Superior temporal gyrus (tissue), 1 donor: ENCODE results near the gene FBXO21.
"Not testable (repeated sequence)": the region's sequence is repeated elsewhere in the genome, so short reads cannot be mapped to it uniquely, and the experiment has no call there.

Experiments
- DNase-seq: peaks from one replicate; pipeline ENCODE4 v3.0.0-alpha.2; 2016; ENCODE audit errors: extremely low spot score

FBXO21 gene

DNA sequence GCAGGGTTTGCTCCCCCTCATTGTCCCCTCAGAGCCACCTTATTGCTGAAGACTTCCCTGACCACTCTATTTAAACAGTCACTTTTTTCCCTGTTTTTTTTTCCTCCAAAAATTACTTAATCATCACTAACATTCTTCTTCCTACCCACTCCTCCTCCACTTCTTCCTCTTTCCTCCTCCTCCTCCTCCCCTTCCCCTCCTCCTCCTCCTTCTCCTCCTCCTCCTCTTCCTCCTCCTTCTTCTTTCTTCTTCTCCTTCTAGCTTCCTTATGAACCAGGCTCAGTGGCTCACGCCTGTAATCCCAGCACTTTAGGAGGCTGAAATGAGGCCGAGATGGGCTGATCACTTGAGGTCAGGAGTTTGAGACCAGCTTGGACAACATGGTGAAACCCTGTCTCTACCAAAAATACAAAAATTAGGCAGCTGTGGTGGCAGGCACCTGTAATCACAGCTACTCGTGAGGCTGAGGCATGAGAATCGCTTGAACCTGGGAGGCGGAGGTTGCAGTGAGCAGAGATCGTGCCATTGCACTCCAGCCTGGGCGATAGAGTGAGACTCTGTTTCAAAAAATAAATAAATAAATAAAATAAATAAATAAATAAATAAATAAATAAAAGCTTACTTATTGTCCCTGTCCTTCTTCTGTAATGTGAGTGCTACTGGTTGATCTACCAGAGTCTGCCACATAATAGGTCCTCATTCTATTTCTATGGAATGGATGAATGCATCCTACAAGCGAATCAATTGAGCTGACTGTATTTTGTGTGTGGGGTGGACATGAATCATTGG is 9.9 kb upstream of the FBXO21 start:
- DNase-seq, result not testable (repeated sequence)

- DNase-seq, result not testable (repeated sequence)
Measured at GRCh38 chr12:117196334-117196733, 6.1 kb upstream of the FBXO21 start.

- DNase-seq, result not testable (repeated sequence)
Measured at GRCh38 chr12:117195027-117195426, 4.8 kb upstream of the FBXO21 start.

DNA sequence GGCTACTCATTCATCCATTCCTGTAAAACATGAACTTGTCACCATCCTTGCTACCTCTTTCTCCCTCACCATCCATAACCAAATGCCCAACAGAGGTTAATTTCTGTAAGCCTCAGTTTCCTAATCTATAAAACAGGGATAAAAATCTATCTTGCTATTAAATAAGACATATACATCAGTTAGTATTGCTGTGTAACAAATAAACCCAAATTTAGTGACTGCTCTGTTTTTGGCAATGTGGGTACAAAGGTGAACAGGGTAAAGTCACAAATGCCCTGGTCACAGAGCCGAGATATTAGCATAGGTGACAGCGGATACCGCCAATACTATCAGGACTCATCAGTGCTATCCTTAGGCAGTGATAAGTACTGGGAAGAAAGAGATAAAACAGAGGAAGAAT is 3.6 kb upstream of the FBXO21 start:
- no peak for DNase-seq

GRCh38 chr12:117192581-117192980 is 2.3 kb upstream of the FBXO21 start:
- DNase-seq, result not testable (repeated sequence)

GRCh38 chr12:117192057-117192456 is 1.8 kb upstream of the FBXO21 start:
- no peak for DNase-seq

- DNase-seq, result no peak
Measured at GRCh38 chr12:117189725-117190209, 503 bp downstream of the FBXO21 start.

- peak; percentile 81 for DNase-seq
Measured at GRCh38 chr12:117188961-117189724, 1.1 kb downstream of the FBXO21 start.

DNA sequence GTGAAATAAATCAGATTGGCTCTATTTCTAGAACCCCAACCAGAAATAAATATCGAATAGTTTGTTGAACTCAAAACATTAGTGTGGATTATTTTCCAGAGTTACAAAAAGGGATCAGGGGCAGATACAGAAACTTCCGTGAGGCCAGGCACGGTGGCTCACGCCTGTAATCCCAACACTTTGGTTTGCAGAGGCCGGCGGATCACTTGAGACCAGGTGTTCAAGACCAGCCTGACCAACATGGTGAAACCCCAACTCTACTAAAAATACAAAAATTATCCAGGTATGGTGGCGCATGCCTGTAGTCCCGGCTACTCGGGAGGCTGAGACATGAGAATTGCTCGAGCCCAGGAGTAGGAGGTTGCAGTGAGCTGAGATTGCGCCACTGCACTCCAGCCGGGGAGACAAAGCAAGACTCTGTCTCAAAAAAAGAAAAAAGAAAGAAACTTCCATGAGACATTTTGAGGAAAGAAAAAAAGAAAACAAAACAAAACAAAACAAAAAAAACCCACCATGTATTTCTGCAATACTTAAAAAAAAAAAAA is 2.1 kb downstream of the FBXO21 start:
- DNase-seq, result no peak

DNA sequence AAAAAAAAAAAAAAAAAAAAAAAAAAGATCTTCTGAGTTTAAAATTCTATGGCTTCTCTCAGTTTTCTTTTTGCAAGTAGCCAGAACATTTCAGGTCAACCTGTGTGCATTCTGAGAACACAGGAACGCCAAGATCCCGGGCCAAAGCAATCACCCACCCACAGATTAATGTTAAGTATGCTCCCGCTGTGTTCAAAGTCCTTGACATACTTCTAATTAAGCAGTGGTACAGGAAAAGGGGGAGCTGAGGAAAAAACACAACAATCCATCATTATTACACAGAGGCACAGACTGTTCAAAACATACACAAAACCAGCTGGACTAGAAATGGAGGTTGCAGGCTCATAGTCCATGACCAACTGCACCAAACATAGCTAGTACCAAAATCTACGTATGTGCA is 2.8 kb downstream of the FBXO21 start:
- DNase-seq, result peak; percentile 31

DNA sequence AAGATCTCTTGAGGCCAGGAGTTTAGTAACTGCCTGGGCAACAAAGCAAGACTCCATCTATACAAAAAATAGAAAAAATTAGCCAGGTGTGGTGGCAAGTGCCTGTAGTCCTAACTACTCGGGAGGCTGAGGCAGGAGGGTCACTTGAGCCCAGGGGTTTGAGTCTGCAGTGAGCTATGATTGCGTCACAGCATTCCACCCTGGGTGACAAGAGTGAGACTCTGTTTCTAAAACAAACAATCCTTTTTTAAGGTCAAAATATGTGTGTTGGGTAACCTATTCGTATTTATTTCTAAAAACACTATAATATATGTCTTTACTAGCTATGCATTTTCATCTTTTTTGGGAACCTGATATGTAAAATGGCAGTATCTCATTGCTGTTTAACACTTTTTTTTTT is 7.4 kb downstream of the FBXO21 start:
- DNase-seq, result no peak

GRCh38 chr12:117181468-117181843 is 8.8 kb downstream of the FBXO21 start:
- not testable (repeated sequence) for DNase-seq

DNA sequence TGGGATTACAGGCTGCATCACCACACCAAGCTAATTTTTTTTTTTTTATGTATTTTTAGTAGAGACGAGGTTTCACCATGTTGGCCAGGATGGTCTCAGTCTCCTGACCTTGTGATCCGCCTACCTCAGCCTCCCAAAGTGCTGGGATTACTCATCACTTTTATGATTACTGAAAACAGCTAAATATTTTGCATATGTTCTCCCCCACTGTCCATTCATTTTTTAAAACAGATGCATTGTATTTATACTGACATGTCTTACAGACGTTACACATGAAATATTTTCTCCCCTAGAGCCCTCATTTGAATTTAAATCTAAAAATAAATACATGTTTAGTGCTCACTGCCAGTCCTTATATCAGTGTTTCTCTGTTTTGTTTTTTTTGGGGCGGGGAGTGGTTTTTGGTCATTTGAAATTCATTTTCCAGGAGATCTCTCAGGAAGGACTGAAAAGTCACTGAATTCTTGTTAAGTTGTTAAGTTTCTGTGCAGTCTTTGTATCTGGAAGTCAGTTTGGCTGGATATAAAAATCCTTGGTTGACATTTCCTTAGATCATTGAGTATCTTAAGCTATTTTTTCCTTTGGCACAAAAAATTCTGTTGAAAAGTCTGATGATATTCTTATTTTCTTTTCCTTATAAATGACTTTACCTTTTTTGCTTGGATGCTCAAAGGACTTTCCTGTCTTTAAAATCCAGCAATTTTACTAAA is 9.4 kb downstream of the FBXO21 start:
- DNase-seq, result no peak

GRCh38 chr12:117178745-117179144 is 11.5 kb downstream of the FBXO21 start:
- DNase-seq, result no peak

GRCh38 chr12:117178301-117178700 is 12.0 kb downstream of the FBXO21 start:
- DNase-seq, result no peak

- no peak for DNase-seq
Measured at GRCh38 chr12:117172168-117172567, 18.1 kb downstream of the FBXO21 start.

- DNase-seq, result no peak
Measured at GRCh38 chr12:117171499-117172162, 18.6 kb downstream of the FBXO21 start.

- DNase-seq, result no peak
Measured at GRCh38 chr12:117169548-117169947, 20.7 kb downstream of the FBXO21 start.

DNA sequence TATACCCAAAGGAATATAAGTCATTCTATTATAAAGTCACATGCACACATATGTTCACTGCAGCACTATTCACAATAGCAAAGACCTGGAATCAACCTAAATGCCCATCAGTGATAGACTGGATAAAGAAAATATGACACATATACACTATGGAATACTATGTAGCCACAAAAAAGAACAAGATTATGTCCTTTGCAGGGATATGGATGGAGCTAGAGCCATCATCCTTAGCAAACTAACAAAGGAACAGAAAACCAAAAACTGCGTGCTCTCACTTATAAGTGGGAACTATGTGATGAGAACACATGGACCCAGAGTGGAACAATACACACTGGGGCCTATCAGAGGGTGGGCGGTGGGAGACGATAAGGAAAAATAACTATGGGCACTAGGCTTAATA is 21.3 kb downstream of the FBXO21 start:
- DNase-seq, result no peak

DNA sequence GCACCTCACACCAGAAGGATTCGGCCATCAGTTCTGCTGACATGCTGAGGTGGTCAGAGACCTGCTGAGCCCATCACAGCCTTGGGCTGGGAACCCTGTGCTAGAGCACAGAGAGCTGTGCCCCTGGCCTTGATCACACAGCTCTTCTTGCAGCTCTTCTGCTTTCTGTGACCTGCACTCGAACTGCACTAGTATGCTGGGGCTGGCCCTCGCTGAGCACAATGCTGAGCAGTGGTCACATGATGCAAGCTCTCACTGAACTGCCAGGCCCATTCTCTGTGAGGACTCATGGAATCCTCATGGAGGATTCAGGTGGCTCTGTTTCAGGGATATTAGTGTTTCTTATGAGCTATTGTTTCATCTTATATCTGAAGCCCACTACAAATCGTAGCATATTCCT is 22.5 kb downstream of the FBXO21 start:
- no peak for DNase-seq

DNA sequence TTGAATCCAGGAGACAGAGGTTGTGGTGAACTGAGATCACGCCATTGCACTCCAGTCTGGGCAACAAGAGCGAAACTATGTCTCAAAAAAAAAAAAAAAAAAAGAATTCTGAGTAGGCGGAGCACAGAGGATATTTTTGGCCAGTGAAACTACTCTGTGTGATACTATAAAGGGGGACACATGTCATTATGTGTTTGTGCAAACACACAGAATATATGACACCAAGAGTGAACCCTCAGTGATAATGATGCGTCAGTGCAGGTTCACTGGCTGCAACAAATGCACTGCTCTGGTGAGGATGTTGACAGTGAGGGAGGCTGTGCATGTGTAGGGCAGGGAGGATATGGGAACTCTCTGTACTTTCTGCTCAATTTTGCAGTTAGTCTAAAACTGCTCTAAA is 24.2 kb downstream of the FBXO21 start:
- no peak for DNase-seq

GRCh38 chr12:117165342-117165741 is 24.9 kb downstream of the FBXO21 start:
- DNase-seq, result no peak
